GM21390 (cell line): ENCODE results near the gene LRRC75A.

Source experiments
- ATAC-seq: cut with Tn5 transposase; IDR thresholded peaks from one replicate; pipeline ENCODE4 v1.9.1; 2021; ENCODE audit not compliant: unreplicated experiment

LRRC75A gene

GRCh38 chr17:16494059-16494458 lies 2.1 kb upstream of the LRRC75A start:
- ATAC-seq, result no peak

- no peak for ATAC-seq
These were observed 1.6 kb upstream of the LRRC75A start for GRCh38 chr17:16493531-16494046.

GRCh38 chr17:16492613-16493530 lies 879 bp upstream of the LRRC75A start:
- no peak for ATAC-seq

GRCh38 chr17:16491131-16491702 lies 776 bp downstream of the LRRC75A start:
- no peak for ATAC-seq

GRCh38 chr17:16489431-16489830 lies 2.6 kb downstream of the LRRC75A start:
- ATAC-seq, result no peak

- ATAC-seq, result no peak
These were observed 3.0 kb downstream of the LRRC75A start for GRCh38 chr17:16488968-16489337.

GRCh38 chr17:16488186-16488967 lies 3.6 kb downstream of the LRRC75A start:
- no peak for ATAC-seq

GRCh38 chr17:16486373-16487250 lies 5.4 kb downstream of the LRRC75A start:
- no peak for ATAC-seq

- ATAC-seq, result no peak
These were observed 7.4 kb downstream of the LRRC75A start for GRCh38 chr17:16484445-16485175.

GRCh38 chr17:16483021-16483645 lies 8.9 kb downstream of the LRRC75A start:
- no peak for ATAC-seq

- ATAC-seq, result no peak
These were observed 9.7 kb downstream of the LRRC75A start for GRCh38 chr17:16482253-16482652.

- ATAC-seq, result no peak
These were observed 11.0 kb downstream of the LRRC75A start for GRCh38 chr17:16480995-16481394.

GRCh38 chr17:16479264-16479663 lies 12.7 kb downstream of the LRRC75A start:
- ATAC-seq, result no peak

- no peak for ATAC-seq
These were observed 13.3 kb downstream of the LRRC75A start for GRCh38 chr17:16478649-16479048.

- no peak for ATAC-seq
These were observed 14.3 kb downstream of the LRRC75A start for GRCh38 chr17:16477666-16478065.

GRCh38 chr17:16477255-16477654 lies 14.7 kb downstream of the LRRC75A start:
- no peak for ATAC-seq

GRCh38 chr17:16475179-16475704 lies 16.8 kb downstream of the LRRC75A start:
- ATAC-seq, result no peak

- ATAC-seq, result no peak
These were observed 17.8 kb downstream of the LRRC75A start for GRCh38 chr17:16474012-16474725.
